ENCODE measurements around the gene CTDP1.

CTDP1 gene

DNA sequence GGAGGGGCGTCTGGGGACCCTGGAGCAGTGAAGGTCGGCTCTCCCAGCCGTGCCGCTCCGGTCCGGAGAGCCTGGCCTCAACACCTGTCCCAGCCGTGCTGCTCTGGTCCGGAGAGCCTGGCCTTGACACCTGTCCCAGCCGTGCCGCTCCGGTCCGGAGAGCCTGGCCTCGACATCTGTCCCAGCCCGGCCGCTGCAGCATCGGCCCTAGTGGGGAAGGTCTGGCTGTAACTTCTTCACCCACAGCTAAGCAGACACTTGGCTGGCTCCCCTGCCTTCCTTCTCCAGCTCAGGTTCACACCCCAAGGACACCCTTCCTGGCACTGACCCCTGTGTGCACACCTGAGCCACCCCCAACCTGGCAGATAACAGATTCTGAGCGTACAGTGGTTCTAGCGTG is 122.7 kb downstream of the CTDP1 start:
- no peak for DNase-seq (ENCODE audit: low spot score)
- in situ Hi-C loops (cut with MboI; ENCODE audit: low sequenced_read_pairs, unreplicated experiment): no loop called here

DNA sequence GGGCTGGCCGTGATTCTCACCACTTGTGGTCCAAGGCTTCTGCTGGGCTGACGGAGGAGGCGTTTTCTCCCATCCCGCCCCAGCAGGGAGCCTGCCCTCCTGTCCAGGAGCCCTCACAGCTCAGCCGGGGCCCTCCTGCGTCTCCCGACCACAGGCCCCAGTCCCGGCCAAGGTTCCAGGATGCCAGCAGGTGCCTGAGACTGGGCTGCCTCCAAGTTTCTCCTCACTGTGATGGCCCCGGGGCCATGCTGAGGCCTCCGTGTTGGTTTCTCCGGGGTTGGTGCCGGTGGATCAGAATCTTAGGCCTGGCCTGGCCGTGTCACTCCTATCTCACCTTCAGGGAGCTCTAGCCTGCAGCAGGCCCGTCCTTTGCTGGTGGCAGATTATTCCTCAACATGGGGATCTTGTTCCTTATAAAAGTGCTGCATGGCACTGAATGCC is 124.0 kb downstream of the CTDP1 start:
- in situ Hi-C loops (cut with MboI; ENCODE audit: low sequenced_read_pairs, unreplicated experiment): no loop called here
- DNase-seq (ENCODE audit: low spot score): no peak
- TF ChIP-seq, protein P1, sequence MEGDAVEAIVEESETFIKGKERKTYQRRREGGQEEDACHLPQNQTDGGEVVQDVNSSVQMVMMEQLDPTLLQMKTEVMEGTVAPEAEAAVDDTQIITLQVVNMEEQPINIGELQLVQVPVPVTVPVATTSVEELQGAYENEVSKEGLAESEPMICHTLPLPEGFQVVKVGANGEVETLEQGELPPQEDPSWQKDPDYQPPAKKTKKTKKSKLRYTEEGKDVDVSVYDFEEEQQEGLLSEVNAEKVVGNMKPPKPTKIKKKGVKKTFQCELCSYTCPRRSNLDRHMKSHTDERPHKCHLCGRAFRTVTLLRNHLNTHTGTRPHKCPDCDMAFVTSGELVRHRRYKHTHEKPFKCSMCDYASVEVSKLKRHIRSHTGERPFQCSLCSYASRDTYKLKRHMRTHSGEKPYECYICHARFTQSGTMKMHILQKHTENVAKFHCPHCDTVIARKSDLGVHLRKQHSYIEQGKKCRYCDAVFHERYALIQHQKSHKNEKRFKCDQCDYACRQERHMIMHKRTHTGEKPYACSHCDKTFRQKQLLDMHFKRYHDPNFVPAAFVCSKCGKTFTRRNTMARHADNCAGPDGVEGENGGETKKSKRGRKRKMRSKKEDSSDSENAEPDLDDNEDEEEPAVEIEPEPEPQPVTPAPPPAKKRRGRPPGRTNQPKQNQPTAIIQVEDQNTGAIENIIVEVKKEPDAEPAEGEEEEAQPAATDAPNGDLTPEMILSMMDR (IDR thresholded peaks at IDR 0.05; ENCODE audit: borderline replicate concordance, control extremely low read depth, extremely low read depth, insufficient read depth, missing control alignments): no peak

More for the DNA sequence above, 122.7 kb downstream of the CTDP1 start:
- TF ChIP-seq, protein P1 (IDR thresholded peaks at IDR 0.05; ENCODE audit: borderline replicate concordance, control extremely low read depth, extremely low read depth, insufficient read depth, missing control alignments): no peak

Measured in GM13976 (cell line).